GM19395 (cell line): ENCODE measurements around the gene TNRC6A.

Experiments
- ATAC-seq: cut with Tn5 transposase; IDR thresholded peaks from one replicate; pipeline ENCODE4 v1.9.1; 2021; ENCODE audit warnings: mild to moderate bottlenecking, moderate library complexity; ENCODE audit not compliant: unreplicated experiment

Gene TNRC6A

GRCh38 chr16:24755201-24755874, 25.9 kb downstream of the TNRC6A start:
- no peak for ATAC-seq

GRCh38 chr16:24758373-24758772, 28.9 kb downstream of the TNRC6A start:
- ATAC-seq: no peak

GRCh38 chr16:24759006-24759405, 29.6 kb downstream of the TNRC6A start:
- ATAC-seq: no peak

DNA sequence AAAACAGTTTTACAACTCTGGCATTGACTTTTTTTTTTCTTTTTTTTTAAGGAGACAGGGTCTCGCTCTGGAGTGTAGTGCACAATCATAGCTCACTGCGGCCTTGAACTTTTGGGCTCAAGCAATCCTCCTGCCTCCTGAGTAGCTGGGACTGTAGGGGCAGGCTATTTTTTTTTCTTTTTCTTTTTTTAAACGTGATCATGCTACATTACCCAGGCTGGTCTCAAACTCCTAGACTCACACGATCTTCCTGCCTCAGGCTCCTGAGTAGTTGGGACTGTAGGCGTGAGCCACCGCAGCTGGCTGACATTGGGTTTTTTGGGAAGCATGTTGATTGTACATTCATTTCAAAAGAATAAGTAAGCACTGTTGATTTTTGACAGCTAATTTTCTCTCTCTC, 32.1 kb downstream of the TNRC6A start:
- no peak for ATAC-seq

DNA sequence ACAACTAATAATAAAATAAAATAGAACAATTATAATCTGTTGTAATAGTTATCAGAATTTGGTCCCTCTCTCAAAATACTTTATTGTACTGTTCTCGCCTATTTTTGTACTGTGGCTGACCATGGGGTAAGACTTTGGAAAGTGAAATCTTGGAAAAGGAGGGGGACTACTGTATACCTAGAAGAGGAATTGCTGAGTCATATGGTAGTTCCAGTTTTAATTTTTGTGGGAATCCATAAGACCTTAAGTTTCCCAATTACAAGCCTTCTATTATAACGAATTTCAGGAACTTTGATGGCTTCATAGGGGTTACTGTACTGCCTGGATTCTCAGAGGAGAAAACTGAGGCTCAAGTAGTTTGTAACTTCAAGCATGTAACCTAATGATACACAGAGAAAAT, 35.5 kb downstream of the TNRC6A start:
- ATAC-seq: no peak

DNA sequence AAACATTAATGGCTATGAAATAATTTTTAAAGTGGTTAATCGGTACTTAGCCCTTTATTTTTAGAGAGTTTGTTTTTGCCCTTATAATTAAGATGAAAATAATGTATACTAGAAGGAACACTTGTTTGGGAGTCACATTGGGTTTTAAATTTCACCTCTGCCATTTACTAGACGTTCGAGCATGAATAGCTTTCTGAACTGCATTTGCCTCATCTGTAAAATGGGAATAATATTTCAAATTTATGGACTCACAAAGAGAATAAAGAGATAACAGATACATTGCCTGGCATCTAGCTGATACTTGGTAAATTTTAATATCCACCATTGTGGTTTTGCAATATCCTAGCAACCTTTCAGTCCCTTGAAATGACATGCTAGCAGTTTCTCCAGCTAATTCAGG, 36.6 kb downstream of the TNRC6A start:
- ATAC-seq: no peak

DNA sequence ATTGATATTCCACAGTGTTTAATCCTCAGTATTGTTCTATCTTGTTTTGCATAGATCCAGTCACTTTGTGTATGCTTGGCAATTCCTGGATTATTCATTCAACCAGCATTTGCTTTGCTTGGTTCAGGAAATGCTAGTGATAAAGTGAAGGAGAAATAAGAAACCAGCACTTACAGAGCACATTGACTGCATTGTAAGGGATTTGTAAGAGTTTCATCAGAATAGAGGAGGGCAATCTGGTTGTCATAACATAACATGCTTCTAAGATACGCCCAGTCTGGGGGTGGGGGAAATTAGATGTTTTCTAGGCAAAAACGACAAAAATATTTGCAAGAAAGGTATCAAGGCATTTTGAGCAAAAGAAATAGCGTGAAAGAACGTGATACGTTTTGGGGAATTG, 40.4 kb downstream of the TNRC6A start:
- no peak for ATAC-seq

DNA sequence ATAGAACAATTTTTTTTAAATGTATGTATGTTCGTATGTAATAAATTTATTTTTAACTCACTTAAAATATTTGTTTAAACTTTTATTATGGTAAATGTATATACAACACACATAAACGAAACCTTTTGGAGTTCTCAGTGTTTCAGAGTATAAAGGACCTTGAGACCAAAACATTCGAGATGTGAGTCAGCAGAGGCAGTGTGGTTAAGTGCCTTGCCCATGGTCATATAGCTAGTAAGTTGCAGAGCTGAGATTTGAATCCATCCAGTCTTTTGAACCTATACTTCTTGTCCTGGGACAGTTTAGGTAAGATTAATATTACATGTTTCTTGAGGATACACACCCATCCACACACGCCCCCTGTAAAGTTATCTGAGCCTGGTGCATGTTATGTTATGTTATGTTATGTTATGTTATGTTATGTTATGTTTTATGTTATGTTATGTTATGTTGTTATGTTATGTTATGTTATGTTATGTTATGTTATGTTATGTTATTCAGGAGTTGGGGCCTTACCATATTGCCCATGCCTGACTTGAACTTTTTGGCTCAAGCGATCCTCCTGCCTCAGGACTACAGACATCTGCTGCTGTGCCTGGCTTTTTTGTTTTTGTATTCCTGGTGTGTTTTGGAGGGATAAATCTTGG, 41.8 kb downstream of the TNRC6A start:
- ATAC-seq: no peak

- ATAC-seq: no peak
Measured at GRCh38 chr16:24771779-24772157, 42.3 kb downstream of the TNRC6A start.

- ATAC-seq: no peak
Measured at GRCh38 chr16:24773771-24774427, 44.4 kb downstream of the TNRC6A start.

GRCh38 chr16:24774510-24774909, 45.1 kb downstream of the TNRC6A start:
- no peak for ATAC-seq

- ATAC-seq: no peak
Measured at GRCh38 chr16:24775455-24775854, 46.0 kb downstream of the TNRC6A start.

DNA sequence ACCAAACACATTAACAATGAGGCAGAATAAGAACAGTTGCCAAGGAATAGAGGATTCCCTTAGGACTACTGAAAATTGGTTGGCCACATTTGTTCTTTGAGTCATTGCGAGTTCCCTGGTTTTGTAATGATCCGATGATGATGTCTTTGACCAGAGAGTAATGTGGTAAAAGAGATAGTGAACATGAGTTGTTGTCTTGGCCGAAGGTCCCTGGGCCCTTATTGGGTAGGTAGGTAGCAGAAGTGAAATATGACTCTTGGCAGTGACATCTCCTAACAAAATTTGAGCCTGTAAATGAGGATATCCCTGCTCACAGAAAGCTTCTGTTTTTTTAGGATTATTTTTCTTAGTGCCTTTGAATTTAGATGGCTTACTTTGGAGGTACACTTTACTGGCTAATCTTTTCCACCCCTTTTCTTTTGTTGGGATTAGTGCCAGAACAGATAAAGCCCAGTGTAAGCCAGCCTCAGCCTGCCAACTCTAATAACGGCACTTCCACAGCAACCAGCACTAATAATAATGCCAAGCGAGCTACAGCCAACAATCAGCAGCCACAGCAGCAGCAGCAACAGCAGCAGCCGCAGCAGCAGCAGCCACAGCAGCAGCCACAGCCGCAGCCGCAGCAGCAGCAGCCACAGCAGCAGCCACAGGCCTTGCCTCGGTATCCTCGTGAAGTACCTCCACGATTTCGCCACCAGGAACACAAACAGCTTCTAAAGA, 47.2 kb downstream of the TNRC6A start:
- no peak for ATAC-seq

DNA sequence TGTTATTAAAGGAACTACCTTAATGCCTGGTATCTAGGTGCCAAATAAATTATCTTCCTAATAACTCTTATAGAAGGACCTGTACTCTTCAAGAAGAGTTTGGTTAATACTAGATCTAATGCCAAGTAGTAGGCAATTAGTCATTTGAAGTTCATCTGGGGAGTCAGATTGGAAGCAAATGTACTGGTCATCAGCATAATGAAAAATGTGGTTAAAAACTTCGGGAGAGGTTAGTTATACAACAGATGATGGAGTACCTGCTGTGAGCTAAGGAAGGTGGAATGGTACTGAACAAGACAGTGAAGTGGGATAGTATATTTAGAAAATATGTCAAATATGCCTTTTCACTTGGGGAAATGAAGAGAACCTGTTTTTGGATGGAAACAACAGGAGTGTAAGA, 49.2 kb downstream of the TNRC6A start:
- ATAC-seq: no peak

DNA sequence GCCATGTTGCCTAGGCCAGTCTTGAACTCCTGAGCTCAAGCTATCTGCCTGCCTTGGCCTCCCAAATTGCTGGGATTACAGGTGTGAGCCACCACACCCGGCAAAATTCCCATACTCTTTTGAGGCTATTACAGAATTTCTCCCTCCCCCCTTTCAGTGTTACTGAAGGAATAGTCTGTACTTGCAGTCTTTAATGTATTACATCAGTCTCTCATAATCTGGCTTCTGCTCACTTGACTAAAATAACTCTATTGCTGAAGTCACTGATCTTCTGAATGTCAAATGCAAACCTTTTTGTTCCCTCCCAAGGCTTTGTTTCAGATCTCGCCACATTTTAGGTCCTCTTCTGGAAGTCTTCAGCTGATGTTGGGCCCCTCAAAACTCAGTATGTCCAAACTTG, 51.8 kb downstream of the TNRC6A start:
- ATAC-seq: no peak

GRCh38 chr16:24784121-24784520, 54.7 kb downstream of the TNRC6A start:
- no peak for ATAC-seq

DNA sequence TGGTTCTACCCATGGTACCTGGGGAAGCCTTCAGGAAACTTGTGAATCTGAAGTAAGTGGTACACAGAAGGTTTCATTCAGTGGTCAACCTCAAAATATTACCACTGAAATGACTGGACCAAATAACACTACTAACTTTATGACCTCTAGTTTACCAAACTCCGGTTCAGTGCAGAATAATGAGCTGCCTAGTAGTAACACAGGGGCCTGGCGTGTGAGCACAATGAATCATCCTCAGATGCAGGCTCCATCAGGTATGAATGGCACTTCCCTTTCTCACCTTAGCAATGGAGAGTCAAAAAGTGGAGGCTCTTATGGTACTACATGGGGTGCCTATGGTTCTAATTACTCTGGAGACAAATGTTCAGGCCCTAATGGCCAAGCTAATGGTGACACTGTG, 60.4 kb downstream of the TNRC6A start:
- no peak for ATAC-seq

GRCh38 chr16:24800586-24800985, 71.1 kb downstream of the TNRC6A start:
- no peak for ATAC-seq

DNA sequence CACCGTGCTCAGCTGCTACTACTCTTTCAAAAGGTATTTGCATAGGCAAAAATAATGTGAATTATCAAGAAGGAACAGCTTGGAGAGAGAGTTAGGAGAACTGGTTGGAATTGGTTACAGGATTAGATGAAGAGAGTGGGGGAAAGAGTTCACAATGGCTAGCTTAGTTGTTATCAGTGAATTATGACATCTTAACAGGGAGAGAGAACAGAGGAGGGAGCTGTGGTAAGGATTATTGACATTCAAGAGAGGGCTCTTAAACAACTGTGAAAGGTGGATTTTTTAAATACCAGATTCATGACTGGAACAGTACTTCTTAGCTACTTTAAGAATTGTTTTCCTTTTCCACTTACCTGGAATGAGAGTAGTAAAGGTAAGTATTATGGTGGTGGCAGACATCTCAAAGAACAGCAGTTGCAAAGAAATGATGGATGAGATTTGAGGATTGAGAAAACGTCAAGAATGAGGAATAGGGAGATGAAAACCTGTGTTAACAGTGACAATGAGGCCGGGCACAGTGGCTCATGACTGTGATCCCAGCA, 72.4 kb downstream of the TNRC6A start:
- ATAC-seq: no peak

DNA sequence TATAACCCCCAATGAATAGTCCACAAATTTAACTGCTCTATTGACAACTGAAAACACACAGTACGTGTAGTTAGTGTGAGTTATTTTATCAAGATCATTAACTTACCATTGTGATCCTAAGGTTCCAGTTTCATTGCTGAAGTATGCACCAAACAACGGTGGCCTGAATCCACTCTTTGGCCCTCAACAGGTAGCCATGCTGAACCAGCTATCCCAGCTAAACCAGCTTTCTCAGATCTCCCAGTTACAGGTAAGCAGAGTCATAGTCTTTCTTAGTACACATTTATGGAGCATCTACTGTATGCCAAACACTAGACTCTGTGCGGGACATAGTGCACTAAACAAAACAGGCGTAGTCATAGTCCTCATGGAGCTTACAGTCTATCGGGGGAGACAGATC, 76.0 kb downstream of the TNRC6A start:
- no peak for ATAC-seq

DNA sequence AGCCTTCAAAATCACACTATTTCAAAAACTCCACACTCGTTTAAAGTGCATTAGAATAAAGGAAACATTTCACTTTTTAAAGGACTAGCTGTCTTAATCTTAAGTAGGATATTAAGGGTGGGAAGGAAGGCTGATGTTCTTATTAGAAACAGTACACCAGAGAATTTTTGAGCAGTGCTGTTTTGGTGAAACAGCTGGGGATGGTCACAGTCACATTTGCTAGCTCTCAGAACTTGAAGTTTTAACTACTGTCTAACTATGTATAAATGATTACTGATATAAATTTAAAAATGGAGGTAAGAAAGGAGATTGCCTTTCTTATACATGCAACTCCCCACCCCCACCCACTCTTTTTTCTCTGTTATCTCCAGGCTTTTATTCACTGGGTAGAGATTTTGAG, 77.8 kb downstream of the TNRC6A start:
- ATAC-seq: no peak
